GM12873 (cell line): ENCODE results near the gene INPP5D.

Experiments used
- TF ChIP-seq, protein P1 (sequence below): IDR thresholded peaks from 2 replicates; pipeline ENCODE4 v1.5.1; 2012; ENCODE audit warnings: low read depth, mild to moderate bottlenecking, moderate library complexity, low read length, control low read depth; ENCODE audit not compliant: insufficient read depth; ENCODE audit errors: missing control alignments

The INPP5D gene

DNA sequence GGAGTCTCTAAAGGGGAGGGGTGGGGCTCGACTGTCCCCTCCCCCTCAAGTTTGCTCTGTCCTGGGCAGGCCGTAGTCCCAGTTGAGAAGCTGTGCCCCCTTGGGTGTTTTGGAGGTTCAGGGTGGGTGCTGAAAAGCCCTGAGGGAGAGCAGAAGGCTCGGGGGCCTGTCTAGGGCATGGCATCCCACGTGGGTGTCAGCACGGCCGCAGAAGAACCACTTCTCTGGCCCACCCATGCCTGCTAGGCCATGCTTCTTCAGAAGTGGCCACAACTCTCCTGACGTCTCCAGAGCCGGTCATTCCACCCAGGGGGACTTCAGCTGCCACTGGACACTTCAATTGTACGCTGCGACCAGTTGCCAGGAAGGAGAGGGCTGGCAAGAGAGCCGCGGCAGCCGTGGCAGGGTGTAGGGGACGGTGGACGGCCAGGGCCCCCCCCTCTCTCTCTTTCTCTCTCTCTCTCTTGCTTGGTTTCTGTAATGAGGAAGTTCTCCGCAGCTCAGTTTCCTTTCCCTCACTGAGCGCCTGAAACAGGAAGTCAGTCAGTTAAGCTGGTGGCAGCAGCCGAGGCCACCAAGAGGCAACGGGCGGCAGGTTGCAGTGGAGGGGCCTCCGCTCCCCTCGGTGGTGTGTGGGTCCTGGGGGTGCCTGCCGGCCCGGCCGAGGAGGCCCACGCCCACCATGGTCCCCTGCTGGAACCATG, at the start of gene INPP5D:
TSS of gene INPP5D (plus strand) at position 546 of the 704 bp plus-strand sequence. CDS start at position 683, 137 bp downstream.
- TF ChIP-seq, protein P1, sequence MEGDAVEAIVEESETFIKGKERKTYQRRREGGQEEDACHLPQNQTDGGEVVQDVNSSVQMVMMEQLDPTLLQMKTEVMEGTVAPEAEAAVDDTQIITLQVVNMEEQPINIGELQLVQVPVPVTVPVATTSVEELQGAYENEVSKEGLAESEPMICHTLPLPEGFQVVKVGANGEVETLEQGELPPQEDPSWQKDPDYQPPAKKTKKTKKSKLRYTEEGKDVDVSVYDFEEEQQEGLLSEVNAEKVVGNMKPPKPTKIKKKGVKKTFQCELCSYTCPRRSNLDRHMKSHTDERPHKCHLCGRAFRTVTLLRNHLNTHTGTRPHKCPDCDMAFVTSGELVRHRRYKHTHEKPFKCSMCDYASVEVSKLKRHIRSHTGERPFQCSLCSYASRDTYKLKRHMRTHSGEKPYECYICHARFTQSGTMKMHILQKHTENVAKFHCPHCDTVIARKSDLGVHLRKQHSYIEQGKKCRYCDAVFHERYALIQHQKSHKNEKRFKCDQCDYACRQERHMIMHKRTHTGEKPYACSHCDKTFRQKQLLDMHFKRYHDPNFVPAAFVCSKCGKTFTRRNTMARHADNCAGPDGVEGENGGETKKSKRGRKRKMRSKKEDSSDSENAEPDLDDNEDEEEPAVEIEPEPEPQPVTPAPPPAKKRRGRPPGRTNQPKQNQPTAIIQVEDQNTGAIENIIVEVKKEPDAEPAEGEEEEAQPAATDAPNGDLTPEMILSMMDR, result peak; percentile 24

DNA sequence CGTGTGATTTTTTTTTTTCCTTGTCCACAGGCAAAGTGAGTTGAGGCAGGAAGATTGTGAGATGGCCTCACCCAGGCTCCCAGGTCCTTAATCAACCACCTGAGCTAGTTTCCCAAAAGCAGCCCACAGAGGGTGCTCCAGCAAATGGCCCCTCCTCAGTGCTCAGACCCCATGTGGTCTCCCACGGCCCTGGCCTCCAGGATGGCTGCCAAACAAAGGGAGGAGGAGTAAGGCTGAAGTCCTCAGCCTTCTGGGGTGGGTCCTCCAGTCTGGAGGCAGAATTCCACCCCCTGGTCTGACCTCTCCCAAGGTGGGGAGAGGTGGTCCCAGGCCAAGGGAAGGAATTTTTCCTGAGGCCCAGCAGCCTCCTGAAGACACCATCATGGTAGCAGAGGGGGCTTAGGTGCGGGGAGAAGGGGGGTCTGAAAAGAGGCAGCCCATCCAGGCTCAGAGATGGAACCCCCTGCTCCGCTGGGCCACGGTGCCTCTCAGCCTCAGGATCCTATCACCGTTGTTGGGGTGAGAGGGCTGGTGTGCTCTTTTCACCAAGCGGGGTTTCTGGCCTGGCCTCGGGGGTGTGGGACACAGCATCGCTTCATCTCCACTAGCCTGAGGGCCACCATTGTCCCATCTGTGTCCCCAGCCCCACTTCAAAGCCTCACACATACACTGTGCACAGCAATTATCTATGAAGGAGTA, 49.4 kb upstream of the INPP5D start:
- TF ChIP-seq, protein P1, result no peak

DNA sequence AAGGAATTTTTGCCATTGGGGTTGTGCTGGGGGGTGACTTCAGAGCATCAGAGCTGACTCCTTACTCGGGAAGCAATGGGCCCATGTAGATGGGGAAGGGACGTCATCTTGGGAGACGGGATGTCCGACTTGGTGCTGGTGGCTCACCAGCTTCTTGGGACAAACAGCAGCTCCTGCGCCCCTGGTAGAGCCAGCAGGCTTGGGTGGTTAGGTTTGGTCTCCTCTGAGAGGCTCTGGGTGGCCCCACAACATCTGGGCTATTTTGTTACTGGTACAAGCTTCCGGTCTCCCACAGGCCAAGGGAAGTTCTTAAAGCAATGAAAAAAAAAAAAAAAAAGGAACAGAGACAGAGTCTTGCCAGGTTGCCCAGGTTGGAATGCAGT, 48.9 kb upstream of the INPP5D start:
- TF ChIP-seq, protein P1, result no peak

DNA sequence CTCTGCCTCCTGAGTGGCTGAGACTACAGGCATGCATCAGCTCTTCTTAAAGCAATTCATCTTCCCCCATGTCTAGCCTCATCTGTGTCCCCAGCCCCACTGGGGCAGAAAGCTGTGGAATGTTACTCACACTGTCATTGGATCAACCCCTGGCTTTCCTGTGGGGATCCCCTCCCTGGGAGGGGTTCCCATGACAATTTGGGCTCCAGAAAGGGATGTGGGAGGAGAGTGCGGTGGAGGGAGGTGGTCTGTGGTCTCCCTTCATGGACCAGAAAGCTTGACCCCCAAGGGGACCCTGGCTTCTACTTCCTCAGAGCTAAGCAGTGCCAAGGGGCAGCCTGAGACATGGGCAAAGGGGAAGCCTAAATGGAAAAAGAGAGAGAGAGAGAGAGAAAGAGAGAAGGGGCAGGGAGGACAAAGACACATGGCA, 48.4 kb upstream of the INPP5D start:
- TF ChIP-seq, protein P1, result no peak

DNA sequence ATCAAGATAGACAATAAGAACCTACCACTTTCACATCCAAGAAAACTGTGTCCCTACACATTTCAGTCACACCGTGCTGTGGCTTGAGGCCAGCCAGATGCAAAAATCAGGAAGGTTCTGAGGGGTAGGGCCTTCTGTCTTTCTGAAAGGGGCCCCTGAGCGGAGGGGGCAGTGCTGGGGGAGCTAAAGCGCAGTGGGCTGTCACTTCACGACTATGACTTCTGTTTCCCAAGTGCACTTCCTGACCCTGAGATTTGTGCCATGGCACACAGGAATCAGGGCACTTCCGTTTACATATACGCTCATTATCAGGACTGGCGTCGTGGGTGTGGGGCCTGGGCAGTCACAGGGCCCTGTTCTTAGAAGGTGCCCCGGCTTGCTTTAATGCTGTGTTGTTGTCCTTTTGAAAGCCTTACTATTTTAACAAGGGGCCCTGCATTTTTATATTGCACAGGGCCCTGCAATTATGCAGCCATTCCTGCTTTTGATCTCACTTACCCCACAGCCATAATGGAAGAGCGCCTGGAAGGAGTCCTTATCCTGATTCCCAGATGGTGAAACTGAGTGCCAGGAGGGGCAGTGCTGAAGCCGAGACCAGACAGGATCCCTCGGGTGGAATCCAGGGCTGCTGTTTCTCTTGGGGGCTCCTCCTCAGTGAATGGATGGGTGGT, 47.7 kb upstream of the INPP5D start:
- TF ChIP-seq, protein P1, result no peak

DNA sequence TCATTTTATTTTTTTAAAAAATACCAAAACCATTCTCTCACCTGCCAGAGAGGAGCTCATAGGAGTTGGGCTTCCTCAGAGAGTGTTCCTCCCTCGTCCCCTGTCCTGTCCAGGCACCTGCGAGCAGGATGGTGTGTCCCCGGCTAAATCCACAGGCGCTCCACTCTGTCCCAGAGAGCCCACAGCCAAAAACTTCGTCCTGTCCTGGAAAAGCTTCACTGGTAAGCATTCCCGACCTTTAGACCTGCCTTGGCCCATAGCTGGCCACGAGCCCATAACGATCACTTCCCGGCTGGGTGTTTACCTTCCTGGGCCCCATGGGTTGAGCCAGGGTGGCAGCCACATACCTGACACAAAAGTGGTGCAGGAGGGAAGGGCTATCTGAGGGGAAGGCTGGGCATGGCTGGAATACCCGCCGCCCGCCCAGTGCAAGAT, 47.1 kb upstream of the INPP5D start, which contains the start of gene NGEF:
TSS of gene NGEF (minus strand) at position 230 of the 435 bp plus-strand sequence. CDS start 38,366 bp downstream, outside the sequence.
- TF ChIP-seq, protein P1, result no peak

DNA sequence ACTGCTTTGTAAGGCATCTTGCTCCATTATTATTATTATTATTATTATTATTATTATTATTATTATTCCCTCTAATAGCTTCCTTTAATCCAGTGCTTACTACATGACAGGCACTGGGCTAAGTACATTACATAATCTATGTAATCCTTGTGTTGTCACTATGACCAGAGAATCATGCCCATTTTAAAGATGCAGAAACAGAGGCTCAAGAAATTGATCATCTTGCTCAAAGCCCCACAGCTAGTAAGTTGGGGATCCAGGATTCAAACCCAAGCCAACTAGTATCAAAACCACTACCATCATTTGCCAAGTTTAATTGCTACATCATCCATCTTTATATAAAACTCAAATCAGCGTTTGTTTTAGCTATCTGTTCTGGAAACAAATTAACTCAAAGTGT, 46.5 kb upstream of the INPP5D start:
- TF ChIP-seq, protein P1, result no peak
